DOHH2 (cell line): ENCODE data around the gene TRAT1.

Experiments
- H3F3A ChIP-seq: fragments of 200-600 bp; sonication (generic), shearing (Covaris generic); 2 replicates; pipeline ENCODE4 v1.6.0; 2016; ENCODE audit warnings: antibody characterized with exemption, mild to moderate bottlenecking; ENCODE audit not compliant: control insufficient read depth, insufficient read depth
- H3K27ac ChIP-seq: fragments of 200-600 bp; sonication (generic); 2 replicates; pipeline ENCODE4 v1.5.1; 2014; ENCODE audit warnings: low read depth, mild to moderate bottlenecking, low read length, moderate library complexity
- H3K27me3 ChIP-seq: fragments of 200-600 bp; sonication (generic); 2 replicates; pipeline ENCODE4 v1.6.1; 2014; ENCODE audit warnings: mild to moderate bottlenecking, low read length, mixed read lengths; ENCODE audit not compliant: control insufficient read depth
- H3K36me3 ChIP-seq: fragments of 200-600 bp; sonication (generic); 2 replicates; pipeline ENCODE4 v1.6.1; 2014; ENCODE audit warnings: mild to moderate bottlenecking, low read length, moderate library complexity, mixed read lengths; ENCODE audit not compliant: control insufficient read depth
- H3K4me1 ChIP-seq: fragments of 200-600 bp; sonication (generic); 2 replicates; pipeline ENCODE4 v1.6.1; 2014; ENCODE audit warnings: mild to moderate bottlenecking, low read length, mixed read lengths; ENCODE audit not compliant: control insufficient read depth
- H3K4me2 ChIP-seq: fragments of 200-600 bp; sonication (generic); 2 replicates; pipeline ENCODE4 v1.6.0; 2014; ENCODE audit warnings: mild to moderate bottlenecking, low read length, moderate library complexity
- H3K4me3 ChIP-seq: fragments of 200-600 bp; sonication (generic); 2 replicates; pipeline ENCODE4 v1.5.1; 2014; ENCODE audit warnings: mild to moderate bottlenecking, low read length, mixed read lengths
- H3K79me2 ChIP-seq: fragments of 200-600 bp; sonication (generic); 2 replicates; pipeline ENCODE4 v1.6.1; 2014; ENCODE audit warnings: mild to moderate bottlenecking, low read length, mixed read lengths; ENCODE audit not compliant: control insufficient read depth
- H3K9me2 ChIP-seq: fragments of 200-600 bp; sonication (generic); replicated peaks from 2 replicates; pipeline ENCODE4 v1.6.1; 2014; ENCODE audit warnings: mild to moderate bottlenecking, low read length, mixed read lengths; ENCODE audit not compliant: control insufficient read depth
- H3K9me3 ChIP-seq: fragments of 200-600 bp; sonication (generic); 2 replicates; pipeline ENCODE4 v1.6.1; 2014; ENCODE audit warnings: antibody characterized with exemption, low read length, mixed read lengths; ENCODE audit not compliant: control insufficient read depth, insufficient read depth
- H4K20me1 ChIP-seq: fragments of 200-600 bp; sonication (generic); 2 replicates; pipeline ENCODE4 v1.6.0; 2014; ENCODE audit warnings: low read depth, mild to moderate bottlenecking, antibody characterized with exemption, low read length, moderate library complexity; ENCODE audit not compliant: control insufficient read depth, insufficient read depth
- EZH2phosphoT487 ChIP-seq: fragments of 200-600 bp; sonication (generic); IDR thresholded peaks from 2 replicates; pipeline ENCODE4 v1.6.1; 2017; ENCODE audit warnings: borderline replicate concordance, mild to moderate bottlenecking, antibody characterized with exemption, low read length, moderate library complexity, mixed read lengths
- TF ChIP-seq, protein P1 (sequence below): fragments of 200-600 bp; sonication (generic); IDR thresholded peaks from one replicate; pipeline ENCODE4 v1.5.1; 2014; ENCODE audit warnings: antibody characterized with exemption, mild to moderate bottlenecking, low read depth, low read length; ENCODE audit not compliant: poor library complexity, severe bottlenecking

The TRAT1 gene

DNA sequence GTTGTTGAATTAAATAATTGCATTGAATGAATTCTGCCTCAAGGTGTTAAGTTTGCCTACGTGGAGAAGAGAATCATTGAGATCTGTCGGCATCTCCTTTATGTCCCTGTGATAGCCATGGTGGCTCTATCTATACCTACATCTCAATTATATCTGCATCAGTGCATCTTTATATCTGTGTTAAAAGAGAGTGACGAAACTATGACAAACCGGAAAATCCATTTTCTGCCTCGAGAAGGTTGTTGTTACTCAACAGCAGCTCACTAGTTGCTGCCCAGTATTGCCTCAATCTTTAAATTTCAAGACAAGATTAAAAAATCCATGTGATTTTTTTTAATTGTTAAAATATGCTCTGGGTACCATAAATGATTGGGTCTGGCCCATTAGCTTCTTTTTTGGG is 72.4 kb downstream of the TRAT1 start:
- Histone ChIP-seq H4K20me1 (no peaks in the 10 kb centered on the region), H3K27ac (no peak overlapping the region), H3K36me3 (no peaks in the 10 kb centered on the region), H3K4me1 (no peaks in the 10 kb centered on the region), H3F3A (no peaks in the 10 kb centered on the region), H3K4me3 (no peak overlapping the region), H3K4me2 (no peak overlapping the region), H3K79me2 (no peaks in the 10 kb centered on the region), H3K9me3 (no peaks in the 10 kb centered on the region), H3K27me3 (no peaks in the 10 kb centered on the region), H3K9me2 (no peaks in the 10 kb centered on the region)
- no peak for TF ChIP-seq EZH2phosphoT487
- TF ChIP-seq, protein P1, sequence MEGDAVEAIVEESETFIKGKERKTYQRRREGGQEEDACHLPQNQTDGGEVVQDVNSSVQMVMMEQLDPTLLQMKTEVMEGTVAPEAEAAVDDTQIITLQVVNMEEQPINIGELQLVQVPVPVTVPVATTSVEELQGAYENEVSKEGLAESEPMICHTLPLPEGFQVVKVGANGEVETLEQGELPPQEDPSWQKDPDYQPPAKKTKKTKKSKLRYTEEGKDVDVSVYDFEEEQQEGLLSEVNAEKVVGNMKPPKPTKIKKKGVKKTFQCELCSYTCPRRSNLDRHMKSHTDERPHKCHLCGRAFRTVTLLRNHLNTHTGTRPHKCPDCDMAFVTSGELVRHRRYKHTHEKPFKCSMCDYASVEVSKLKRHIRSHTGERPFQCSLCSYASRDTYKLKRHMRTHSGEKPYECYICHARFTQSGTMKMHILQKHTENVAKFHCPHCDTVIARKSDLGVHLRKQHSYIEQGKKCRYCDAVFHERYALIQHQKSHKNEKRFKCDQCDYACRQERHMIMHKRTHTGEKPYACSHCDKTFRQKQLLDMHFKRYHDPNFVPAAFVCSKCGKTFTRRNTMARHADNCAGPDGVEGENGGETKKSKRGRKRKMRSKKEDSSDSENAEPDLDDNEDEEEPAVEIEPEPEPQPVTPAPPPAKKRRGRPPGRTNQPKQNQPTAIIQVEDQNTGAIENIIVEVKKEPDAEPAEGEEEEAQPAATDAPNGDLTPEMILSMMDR = no peak

GRCh38 chr3:108897883-108898282 is 75.3 kb downstream of the TRAT1 start:
- no peaks in the 10 kb centered on the region for H3K4me1 ChIP-seq
- no peaks in the 10 kb centered on the region for H3K36me3 ChIP-seq
- no peak overlapping the region for H3K27ac ChIP-seq
- H3K4me3 ChIP-seq = no peak overlapping the region
- no peak overlapping the region for H3K4me2 ChIP-seq
- H3K9me2 ChIP-seq = no peaks in the 10 kb centered on the region
- no peaks in the 10 kb centered on the region for H3K27me3 ChIP-seq
- TF ChIP-seq EZH2phosphoT487 = no peak
- TF ChIP-seq, protein P1 = no peak
- no peaks in the 10 kb centered on the region for H4K20me1 ChIP-seq
- no peaks in the 10 kb centered on the region for H3K79me2 ChIP-seq
- H3K9me3 ChIP-seq = no peaks in the 10 kb centered on the region
- no peaks in the 10 kb centered on the region for H3F3A ChIP-seq

DNA sequence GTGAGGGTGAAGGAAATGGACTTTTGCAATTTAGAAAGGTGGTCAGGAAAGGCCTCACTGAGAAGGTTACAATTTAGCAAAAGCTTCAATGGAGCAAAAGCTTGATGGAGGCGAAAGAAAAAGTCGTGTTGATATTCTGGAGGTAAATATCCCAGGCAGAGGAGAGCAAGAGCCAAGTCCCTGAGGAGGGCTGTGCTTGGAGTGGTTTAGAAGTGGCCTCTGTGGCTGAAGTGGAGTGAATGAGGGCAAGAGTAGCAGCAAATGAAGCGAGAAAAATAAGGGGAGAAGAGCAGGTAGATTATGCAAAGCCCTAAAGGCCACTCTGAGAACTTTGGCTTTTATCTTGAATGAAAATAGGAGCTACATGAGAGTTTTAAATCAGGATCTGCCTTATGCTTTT is 76.9 kb downstream of the TRAT1 start:
- Histone ChIP-seq H3F3A (no peaks in the 10 kb centered on the region), H3K4me3 (no peak overlapping the region), H3K36me3 (no peaks in the 10 kb centered on the region), H3K9me2 (no peaks in the 10 kb centered on the region), H3K4me1 (no peaks in the 10 kb centered on the region), H3K27ac (no peak overlapping the region), H3K9me3 (no peaks in the 10 kb centered on the region), H3K4me2 (no peak overlapping the region), H3K27me3 (no peaks in the 10 kb centered on the region), H4K20me1 (no peaks in the 10 kb centered on the region), H3K79me2 (no peaks in the 10 kb centered on the region)
- TF ChIP-seq, protein P1 = no peak
- TF ChIP-seq EZH2phosphoT487 = no peak
